CD4-positive, alpha-beta T cell treated with Interferon alpha-2 for 1 hour (primary cell): Measurements from ENCODE around the gene BMPER.

Source experiments
- DNase-seq, 2 donors: peaks; one replicate each; pipeline ENCODE4 v3.0.0-alpha.2; 2020 to 2022

BMPER gene

DNA sequence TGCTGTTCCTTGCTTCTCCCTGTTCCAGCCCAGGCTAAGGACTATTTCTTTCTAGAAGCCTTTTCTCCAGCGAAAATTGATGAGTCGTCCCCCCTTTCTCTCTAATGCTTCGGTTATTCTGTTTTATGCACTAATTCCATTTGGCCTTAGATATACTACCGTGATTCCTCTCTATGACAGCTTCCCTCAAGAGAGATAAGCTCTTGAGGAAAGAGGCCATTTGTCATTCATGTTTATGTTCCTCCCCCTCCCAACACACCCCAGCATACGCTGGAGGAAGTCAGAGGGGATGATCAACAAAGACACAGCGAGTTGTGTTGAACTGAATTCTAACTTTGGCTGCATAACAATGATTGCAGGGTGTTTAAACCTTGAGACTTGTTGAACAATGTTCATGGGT is 198.8 kb downstream of the BMPER start:
- DNase-seq, result no peak

DNA sequence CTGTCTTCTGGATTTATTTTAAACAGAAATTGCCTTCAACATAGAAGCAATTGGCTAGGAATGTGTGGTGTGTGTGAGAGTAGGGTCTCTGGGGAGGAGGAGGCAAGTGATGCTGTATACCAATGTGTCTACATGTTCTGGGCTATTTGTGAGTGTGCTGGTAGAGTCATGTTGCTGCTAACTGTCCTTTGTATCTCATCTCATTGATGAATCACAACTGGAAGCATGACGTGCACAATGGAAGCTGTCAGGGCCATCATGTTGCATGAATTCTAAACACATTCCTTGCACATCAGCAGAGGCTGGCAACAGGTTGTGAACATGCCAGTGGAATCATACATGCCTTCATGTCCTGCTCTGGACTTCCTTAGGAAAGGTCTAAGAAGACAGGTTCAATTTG is 199.7 kb downstream of the BMPER start:
- no peak for DNase-seq

DNA sequence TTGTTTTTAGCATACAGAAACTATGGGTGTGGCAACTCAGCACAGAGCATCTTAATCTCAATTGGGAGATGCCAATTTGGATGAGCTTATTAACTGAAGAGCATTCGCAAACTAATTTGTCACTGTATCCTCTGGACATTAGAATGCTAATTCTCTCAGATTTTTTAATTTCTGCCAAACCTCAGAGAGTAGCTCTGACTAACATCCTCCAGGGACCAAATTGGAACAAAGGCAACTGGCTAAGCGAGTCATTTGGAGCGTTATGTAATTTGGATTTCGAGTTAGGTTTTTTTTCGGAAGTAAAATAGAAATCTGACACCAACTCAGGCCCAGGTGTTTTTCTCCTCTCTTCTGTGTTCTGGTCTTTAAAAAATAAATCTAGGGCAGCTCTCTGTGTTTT is 201.9 kb downstream of the BMPER start:
- no peak for DNase-seq

DNA sequence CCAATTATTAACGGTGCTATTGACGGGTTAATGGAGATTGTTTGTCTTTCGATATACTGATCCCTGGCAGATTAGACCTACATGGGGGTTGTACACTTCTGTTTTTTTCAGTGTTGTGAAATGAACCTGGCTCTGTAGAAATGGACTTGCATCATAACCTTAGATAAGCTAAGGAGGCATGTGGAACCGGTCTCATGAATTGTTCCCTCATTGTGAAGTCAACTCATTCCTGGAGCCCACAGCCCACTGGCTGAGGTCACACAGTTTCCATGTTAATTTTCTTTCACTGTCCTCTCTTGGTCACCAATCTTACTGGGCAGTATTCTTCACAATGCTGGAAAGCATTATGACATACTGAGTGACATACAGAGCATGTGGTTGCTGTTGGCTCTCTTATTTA is 202.8 kb downstream of the BMPER start:
- no peak for DNase-seq

DNA sequence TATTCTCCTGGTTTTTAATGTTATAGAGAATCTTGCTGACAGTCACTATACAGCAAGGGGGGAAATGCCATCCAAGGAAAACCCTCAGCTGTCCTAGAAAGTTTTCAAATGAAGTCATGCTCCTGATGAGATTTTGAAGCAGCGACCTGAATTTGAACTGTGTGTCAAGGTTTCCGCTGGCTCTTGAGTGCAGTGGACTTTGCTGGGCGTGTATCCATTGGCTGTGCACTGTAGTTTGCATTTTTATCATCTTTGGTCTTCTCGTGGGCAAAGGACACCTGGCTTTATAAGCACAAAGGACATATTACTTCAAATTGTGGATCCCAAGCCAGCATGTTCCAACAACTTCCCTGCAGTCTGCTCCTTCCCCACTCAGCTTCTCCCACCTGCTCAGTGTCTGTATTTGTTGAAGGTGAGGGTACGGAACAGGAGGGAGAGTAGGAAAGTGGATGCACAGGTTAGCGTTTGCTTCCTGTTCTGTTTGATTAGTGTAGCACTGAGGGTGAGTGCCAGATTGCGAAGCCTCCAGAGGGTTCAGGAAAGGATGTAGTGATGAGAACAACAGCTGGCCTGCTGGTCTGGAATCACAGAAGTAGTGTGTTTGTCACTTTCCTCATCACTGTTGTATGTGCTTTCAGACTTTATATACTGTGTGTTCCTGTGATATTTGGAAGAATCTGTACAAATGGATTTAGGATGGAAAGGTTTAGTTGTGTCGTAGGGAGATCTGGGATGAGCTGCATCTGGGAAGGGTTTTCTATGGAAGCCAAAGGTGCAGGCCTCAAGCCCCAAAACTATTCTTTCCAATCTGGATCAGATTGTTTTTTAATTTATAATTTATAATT is 204.8 kb downstream of the BMPER start:
- DNase-seq, result no peak

DNA sequence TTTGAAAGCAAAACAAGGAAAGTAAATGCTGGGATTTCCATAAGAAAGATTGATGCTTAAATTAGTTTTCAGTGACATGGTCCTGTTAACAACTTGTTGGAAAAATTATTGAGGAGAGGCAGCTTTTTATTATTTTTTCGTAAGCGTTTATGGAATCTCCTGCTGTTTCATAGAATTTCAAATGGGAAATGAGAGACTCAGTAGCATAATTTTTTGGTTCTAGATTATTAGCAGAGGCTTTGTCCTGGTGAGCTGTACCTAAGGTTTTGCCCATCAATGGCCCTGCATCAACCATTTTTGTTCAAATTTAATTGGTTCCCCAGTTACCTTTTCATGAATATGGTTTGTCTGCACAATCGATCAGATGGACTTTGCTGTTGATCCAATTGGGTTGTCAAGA is 205.7 kb downstream of the BMPER start:
- no peak for DNase-seq

DNA sequence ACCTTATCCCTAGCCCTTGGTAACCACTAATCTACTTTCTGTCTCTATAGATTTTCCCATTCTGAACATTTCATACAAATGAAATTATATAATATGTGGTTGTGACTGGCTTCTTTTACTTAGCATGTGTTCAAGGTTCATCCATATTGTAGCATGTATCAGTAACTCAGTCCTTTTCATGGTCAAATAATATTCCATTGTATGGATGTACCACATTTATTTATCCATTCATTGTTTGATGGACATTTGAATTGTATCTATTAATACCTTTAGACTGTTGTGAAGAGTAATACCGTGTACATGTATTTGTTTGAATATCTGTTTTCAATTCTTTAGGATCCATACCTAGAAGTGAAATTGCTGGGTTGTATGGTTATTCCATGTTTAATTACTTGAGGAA is 210.2 kb downstream of the BMPER start:
- DNase-seq, result no peak

DNA sequence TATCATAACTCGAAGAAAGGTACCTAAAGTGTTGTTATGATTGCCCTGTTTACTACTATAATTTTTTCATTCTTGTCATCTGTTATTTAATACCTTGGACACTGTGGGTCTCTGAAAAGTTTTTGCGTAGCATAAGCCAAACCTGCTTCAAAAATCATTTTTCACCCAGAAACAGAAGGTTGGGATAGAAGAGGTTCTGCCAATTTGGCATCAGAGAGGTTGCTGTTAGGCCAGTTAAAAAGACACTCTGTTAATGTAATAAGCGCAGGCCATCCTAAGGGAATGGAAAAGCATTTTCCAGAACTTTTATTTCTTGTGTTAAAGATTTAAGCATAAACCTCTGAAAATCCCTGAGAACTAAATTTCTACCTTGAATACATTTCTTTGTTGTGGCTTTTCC is 212.2 kb downstream of the BMPER start:
- DNase-seq, result no peak

DNA sequence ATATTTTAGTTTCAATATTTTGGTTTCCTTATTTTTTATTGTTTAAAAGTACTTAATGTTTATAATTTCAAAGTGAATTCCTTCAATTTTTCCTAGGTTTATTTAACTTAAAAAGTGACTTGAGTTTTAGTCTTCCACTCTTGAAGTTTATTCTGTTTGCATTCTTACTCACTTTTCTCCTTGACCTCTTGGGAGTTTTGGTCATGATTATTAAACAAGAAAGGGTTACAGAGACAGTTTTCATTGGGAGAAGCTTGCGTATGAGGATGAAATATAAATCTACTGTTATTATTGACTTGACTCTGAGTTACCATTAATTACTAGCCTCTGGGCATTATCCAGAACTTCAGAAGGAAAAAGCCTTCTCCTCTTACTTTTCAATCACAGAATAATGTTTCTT is 216.0 kb downstream of the BMPER start:
- no peak for DNase-seq

DNA sequence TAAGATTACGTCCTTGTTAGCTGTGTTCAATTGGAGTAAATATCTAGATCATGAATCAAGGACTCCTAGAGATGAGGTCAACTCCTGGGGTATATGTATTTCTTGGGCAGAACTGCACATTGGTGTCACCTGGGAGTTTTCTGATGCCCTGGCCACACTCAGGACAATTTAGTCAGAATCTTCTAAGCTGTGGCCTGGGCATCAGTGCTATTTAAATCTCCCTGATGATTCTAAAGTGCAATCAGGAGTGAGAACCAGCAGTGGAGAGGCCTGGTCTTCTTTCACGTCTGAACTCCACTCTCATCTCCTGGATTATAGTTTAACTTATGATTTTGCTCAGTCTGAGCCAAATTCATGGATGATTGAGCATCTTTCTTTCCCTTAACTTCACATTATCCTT is 218.0 kb downstream of the BMPER start:
- no peak for DNase-seq

DNA sequence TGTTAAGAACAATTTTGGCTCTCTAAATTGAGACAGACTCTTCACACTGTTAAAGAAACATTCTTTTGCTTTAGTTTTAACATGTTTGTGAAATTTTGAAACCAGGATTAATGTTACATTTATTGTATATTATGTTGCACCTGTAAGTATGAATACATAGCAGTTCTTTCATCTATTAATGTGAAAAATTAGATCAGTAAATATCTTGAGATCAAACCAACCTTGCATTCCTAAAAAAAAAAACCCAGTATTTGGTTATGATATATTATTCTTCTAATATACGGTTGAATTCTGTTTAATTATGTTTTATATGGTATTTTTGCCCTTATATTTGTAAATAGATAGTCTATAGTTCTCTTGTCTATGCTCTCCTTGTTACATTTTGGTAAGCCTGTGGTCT is 219.4 kb downstream of the BMPER start:
- no peak for DNase-seq

DNA sequence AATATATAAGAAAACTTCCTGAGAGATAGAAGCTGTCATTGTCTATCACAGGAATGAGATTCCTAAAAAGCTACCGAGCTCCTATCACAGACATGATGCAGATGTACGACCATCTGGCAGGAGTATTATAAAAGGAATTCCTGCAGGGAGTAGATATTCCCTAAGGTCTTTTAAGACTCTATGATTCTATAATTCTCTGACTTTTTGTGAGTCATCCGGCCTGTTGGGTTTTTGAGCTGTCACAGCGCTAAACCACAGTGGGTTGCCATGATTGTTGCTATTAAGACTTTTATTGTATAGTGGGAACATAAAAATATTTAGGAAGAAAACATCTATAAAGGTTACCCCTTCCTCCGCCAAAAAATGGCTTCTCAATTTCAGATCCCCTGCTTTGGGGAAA is 223.4 kb downstream of the BMPER start:
- DNase-seq, result no peak

DNA sequence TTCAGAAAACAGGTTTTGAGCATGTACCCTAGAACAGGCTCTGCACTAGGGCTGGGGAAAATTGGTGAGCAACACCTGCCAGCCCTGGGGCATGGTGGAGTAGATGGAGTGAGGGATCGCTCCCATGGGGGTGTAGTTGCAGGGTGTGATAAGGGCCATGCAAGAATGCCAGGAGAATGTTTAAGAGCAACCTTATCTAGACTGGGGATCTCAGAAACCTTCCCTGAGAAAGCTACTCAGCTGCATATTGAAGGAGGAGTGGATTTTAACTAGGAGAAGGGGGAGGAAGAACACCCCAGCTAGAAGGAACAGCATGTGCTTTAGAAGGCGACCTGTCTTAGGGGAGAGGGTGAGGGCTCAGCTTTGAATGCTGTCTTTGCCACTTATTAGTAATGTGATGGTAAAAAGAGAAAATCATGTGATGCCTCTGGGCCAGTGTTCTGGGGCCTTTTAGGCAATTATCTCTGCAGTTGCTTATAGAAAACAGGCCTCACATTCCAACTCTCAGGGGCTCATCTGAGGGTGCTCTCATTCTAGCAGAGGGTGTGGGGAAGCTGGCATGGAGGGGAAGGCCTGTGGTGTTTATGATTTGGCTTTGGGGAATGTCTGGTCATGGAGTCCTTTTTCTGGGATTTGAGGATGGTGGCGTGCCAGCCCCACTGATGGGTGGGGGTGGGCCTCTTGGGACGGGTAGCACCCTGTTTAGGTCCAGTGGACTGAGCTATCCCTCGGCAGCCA is 225.4 kb downstream of the BMPER start:
- DNase-seq, result no peak

DNA sequence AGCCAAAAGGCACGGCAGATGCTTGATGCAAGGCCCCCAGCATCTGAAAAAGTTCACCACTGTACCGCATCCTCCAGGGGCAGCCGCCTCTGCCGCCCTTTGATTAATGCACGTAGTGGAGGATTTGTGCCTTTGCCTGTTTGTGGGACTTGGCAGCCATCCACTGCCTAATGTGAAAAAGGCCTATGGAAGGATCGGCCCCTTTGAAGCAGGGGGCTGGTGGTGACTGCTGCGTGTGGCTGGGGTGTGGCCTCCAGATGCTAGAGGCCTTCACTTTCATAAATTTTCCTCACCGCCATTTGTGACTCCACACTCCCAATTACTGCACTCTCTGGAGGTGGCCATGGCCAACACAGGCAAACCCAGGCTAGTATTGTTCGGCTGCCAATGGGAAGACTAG is 226.0 kb downstream of the BMPER start:
- DNase-seq, result no peak

DNA sequence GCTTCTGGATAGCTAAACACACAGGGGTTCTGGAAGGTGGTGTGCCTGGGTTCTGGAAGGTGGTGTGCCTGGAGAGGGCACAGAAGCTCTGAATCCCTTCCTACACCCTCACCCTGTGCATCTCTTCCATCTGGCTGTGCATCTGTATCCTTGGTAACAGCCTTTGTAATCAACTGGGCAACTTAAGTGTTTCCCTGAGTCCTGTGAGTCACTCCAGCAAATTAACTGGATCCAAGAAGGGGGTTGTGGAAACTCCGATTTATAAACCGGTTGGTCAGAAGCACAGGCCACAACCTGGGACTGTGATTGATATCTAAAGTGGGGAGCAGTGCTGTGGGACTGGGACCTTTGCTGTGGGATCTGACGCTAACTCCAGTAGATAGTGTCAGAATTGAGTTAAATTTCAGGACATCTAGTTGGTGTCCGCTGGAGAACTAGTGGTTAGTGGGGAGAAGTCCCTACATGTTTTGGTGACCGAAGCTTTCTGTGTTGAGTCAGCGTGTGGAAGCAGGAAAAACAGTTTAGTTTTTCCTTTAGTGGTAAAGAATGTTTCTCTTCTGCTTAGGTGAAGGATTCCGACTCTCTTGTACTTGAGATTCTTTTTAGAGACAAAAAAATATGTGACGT is 228.1 kb downstream of the BMPER start:
- DNase-seq, result no peak

DNA sequence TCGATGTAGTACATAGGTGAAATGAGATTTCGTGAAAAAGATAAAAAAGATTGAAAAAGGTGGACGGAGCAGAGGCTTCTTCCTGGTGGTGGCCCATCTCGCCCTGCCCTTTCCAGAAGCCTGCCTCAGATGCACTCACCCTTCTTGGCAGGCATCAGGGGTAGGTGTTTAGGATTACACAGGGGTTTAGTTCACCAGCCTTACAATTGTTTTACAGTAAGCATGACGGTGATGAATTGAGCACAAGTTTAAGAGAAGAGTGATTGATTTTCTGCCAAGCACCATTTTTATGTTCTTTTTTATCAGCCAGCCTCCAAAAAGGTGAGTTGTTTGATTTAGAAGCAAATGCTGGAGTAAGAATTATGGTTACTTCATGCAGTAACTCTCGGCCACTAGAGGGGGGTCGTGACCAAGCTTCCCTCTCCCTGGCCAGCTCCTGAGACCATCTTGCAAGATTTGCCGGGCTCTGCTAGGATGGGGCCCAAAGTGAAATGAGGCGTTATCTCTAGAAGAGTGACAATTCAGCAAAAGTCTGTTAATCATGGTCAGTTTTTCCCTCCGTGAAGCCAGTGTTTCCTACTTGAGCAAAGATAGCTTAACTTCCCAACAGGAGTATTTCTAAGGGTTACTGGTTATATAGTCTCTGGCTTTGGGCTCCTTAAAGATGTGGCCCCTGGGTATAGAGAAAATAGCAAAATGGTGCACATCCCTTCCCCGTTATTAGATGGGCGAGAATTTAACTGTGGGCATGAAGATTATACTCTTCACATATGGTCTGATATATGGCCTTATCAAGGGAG is 228.8 kb downstream of the BMPER start:
- DNase-seq, result no peak

DNA sequence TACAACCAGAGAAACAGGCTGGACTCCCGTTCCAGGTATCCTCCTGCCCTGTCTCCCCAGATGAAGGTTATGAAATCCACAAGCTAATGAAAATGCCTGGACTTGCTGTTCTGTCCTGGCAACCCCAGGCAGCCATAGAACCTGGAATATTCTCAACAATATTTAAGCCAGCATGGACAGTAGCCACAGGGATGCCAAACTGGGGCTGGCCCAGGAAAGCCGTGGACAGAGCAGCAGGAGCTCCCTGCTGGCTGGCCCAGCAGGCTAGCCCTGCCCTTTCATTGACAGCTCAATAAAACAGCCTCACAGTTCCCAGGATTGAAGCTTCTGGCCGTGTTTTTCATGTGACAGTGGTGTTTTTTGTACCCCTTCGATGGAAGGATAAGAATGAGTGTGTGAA is 230.6 kb downstream of the BMPER start:
- no peak for DNase-seq

DNA sequence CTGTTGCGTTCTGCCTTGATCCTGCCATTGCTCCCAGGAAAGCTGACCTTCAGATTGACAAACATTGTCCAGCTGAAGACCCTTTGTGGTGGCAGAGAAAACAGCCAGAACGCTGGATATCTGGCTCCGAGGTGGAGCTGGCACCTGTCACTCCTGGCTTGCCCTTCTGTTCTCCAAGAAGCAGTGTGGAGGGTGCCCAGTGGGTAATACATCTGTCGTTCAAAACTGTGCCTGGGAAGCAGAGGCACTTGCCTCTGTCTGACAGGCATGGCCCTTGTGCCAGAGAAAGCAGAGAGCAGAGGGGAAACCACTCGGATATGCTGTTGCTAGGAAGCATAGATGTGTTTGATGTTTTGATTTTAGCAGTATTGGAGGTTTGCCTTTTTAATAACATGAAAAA is 231.4 kb downstream of the BMPER start:
- no peak for DNase-seq

DNA sequence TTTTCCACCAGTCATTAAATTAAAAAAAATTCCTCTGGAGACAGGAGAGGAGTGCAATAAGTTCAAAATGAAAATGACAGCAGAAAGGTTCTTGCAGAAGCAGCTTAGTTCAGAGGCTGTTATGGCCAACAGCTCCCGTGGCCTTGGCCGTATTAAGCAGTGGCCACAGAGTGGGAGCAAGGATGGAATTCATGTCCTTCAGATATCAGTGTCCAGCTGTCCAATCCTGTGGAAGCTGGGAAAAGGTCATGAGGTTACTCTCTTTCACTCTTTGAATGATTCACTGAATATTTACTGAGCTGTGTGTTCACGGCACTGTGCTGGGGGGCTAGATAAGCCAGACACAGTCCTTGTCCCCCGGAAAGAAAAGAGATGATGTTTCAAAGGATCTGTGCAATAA is 231.8 kb downstream of the BMPER start:
- no peak for DNase-seq

DNA sequence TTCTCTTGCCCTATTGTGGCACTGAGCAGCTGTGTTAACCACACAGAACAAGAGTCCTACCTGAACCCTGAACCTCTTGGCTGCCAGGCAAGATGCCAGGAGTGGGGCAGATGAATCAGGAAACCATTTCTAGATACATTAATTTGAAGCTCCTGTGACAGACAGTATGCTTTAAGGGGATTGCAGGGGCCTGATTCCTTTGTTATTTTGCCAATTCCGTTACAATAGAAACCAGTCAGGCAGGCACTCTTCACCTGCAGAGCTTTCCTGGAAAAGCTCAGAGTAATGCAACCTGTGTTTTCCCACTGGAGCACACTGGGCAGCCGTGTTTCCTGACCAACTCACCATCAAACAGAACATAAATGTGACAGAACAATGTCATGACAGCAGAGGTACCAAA is 233.1 kb downstream of the BMPER start:
- no peak for DNase-seq

DNA sequence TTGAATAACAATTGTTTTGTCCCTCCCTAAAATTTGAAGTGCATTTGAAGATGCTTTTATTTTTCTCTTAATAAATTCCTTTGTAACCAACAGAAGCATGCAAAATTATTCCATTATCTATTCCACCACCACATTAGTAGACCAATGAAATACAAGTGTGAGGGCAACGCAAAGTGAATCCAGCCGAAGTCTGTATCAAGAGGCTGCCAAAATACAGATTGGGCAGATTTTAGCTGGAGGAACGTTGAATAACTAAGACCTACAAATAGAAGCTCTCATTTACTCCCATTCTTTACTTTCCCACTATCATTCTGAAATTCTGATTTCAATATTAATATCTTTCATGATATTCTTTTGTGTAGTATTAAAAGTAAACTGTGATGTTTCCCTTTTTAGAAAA is 233.7 kb downstream of the BMPER start:
- no peak for DNase-seq

DNA sequence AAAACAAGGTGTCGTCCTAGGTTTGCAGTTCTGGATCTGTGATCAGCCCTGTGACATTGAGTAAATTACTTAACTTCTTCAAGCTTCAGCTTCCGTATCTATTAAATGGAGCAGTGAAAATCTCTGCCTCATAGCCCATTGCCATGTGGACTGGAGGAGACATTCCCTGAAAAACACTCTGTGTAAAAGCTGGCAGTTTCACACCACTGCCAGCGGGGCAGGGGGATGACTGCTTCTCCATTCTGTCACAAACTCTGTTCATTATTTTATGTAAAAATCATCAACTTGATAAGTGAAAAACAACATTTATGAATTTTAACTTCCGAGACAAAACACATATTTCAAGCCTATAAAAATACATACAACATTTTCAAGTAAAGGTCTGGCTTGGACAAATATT is 234.7 kb downstream of the BMPER start:
- no peak for DNase-seq

DNA sequence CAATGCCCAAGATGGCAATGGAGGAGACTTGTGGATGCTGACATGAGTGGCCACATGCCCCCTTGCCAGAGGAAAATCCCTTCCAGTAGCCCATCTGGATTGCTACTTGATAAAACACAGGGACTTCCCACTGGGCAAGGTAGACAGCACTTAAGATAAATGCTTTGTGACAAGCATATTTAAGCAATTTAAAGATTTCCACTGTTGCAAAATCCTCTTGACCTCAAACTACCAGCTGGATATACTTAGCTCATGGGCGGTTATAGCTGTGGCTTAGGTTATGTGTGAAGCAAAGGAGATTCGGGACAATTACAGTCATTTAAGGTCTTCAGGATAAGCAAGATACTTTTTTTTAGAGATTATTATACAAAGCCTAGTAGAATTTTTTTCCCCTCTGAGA is 238.1 kb downstream of the BMPER start:
- DNase-seq, result no peak
